ENCODE results near the gene CTAG1A. TPM values are rescaled to one million over a fixed set of nuclear protein-coding genes. Genes with fewer than 3 reads are reported as not detected.

The CTAG1A gene
- total RNA-seq, 1 experiment from 2014 or later: not detected

GRCh38 chrX:154595559-154596249 lies 10.8 kb downstream of the CTAG1A start:
- no peaks in the 10 kb centered on the region for H3K36me3 ChIP-seq (ENCODE audit: insufficient read depth, low read length, poor library complexity, severe bottlenecking)
- intact Hi-C loops (cut with micrococcal nuclease; ENCODE audit: unreplicated experiment): no loop called here
- H3K27ac ChIP-seq (ENCODE audit: low read depth, low read length, poor library complexity, severe bottlenecking): no peak overlapping the region
- H3K27me3 ChIP-seq (replicated peaks; ENCODE audit: insufficient read depth, low read depth, low read length, poor library complexity): no peaks in the 10 kb centered on the region
- no peak for DNase-seq (ENCODE audit: low spot score)
- BruUV-seq (replicated peaks): no TSS peak
- ChIA-PET CTCF (no interaction called here), POLR2A (ENCODE audit: low non-redundant PET) (no interaction called here)
- peaks cover 8% of the 10 kb centered on the region for H3K4me1 ChIP-seq (ENCODE audit: insufficient read depth, low read length, poor library complexity, severe bottlenecking)
- TF ChIP-seq EZH2 (IDR thresholded peaks at IDR 0.05; ENCODE audit: borderline replicate concordance, low read depth, low read length, poor library complexity, severe bottlenecking): no peak
- H3K9me3 ChIP-seq (ENCODE audit: low read depth, low read length, poor library complexity, severe bottlenecking): no peaks in the 10 kb centered on the region
- H3K4me3 ChIP-seq (ENCODE audit: low read depth, low read length, poor library complexity, severe bottlenecking): no peak overlapping the region

- no peak overlapping the region for H3K4me3 ChIP-seq (ENCODE audit: low read depth, low read length, poor library complexity, severe bottlenecking)
- no peaks in the 10 kb centered on the region for H3K9me3 ChIP-seq (ENCODE audit: low read depth, low read length, poor library complexity, severe bottlenecking)
- CTCF ChIA-PET: no interaction called here
- POLR2A ChIA-PET (ENCODE audit: low non-redundant PET): no interaction called here
- DNase-seq (ENCODE audit: low spot score): peak; percentile 72
- peaks cover 8% of the 10 kb centered on the region for H3K4me1 ChIP-seq (ENCODE audit: insufficient read depth, low read length, poor library complexity, severe bottlenecking)
- TF ChIP-seq EZH2 (IDR thresholded peaks at IDR 0.05; ENCODE audit: borderline replicate concordance, low read depth, low read length, poor library complexity, severe bottlenecking) (no peak), CTCF (conservative IDR thresholded peaks at IDR 0.05; ENCODE audit: low read depth, low read length) (0 out of 2 replicates have a peak, but pooled peaks have one; percentile 25)
- no peaks in the 10 kb centered on the region for H3K27me3 ChIP-seq (replicated peaks; ENCODE audit: insufficient read depth, low read depth, low read length, poor library complexity)
- H3K27ac ChIP-seq (ENCODE audit: low read depth, low read length, poor library complexity, severe bottlenecking): no peak overlapping the region
- H3K36me3 ChIP-seq (ENCODE audit: insufficient read depth, low read length, poor library complexity, severe bottlenecking): no peaks in the 10 kb centered on the region
- BruUV-seq (replicated peaks): no TSS peak
- intact Hi-C loops (cut with micrococcal nuclease; ENCODE audit: unreplicated experiment): no loop called here
Observed at GRCh38 chrX:154596290-154596929, 11.5 kb downstream of the CTAG1A start.

- Histone ChIP-seq H3K4me1 (ENCODE audit: insufficient read depth, low read length, poor library complexity, severe bottlenecking) (peaks cover 8% of the 10 kb centered on the region), H3K27ac (ENCODE audit: low read depth, low read length, poor library complexity, severe bottlenecking) (no peak overlapping the region), H3K4me3 (ENCODE audit: low read depth, low read length, poor library complexity, severe bottlenecking) (no peak overlapping the region), H3K27me3 (replicated peaks; ENCODE audit: insufficient read depth, low read depth, low read length, poor library complexity) (no peaks in the 10 kb centered on the region), H3K36me3 (ENCODE audit: insufficient read depth, low read length, poor library complexity, severe bottlenecking) (no peaks in the 10 kb centered on the region), H3K9me3 (ENCODE audit: low read depth, low read length, poor library complexity, severe bottlenecking) (no peaks in the 10 kb centered on the region)
- CTCF ChIA-PET: no interaction called here
- TF ChIP-seq CTCF (conservative IDR thresholded peaks at IDR 0.05; ENCODE audit: low read depth, low read length): no peak
- TF ChIP-seq EZH2 (IDR thresholded peaks at IDR 0.05; ENCODE audit: borderline replicate concordance, low read depth, low read length, poor library complexity, severe bottlenecking): no peak
- no peak for DNase-seq (ENCODE audit: low spot score)
- no TSS peak for BruUV-seq (replicated peaks)
- intact Hi-C loops (cut with micrococcal nuclease; ENCODE audit: unreplicated experiment): no loop called here
- POLR2A ChIA-PET (ENCODE audit: low non-redundant PET): no interaction called here
Observed at GRCh38 chrX:154597221-154597620, 12.3 kb downstream of the CTAG1A start.

Data from A673 (cell line).